Activated naive CD4-positive, alpha-beta T cell treated with anti-CD3 and anti-CD28 coated beads, Interleukin-2, amount 10 ng/mL, durations not matched to agents 7 days and 5 days (primary cell): ENCODE results near the gene COA1.
"Not testable (repeated sequence)": the region's sequence is repeated elsewhere in the genome, so short reads cannot be mapped to it uniquely, and the experiment has no call there.

ENCODE experiments used
- CTCF ChIA-PET: fragments of 350-600 bp; sonication (Branson Sonifier 250); formaldehyde crosslinking; loops from one replicate; lab custom pipeline; 2021; ENCODE audit warnings: antibody characterized with exemption; lab: Charles Lee
- DNase-seq: peaks from one replicate; pipeline ENCODE4 v3.0.0-alpha.2; 2020
- H3K27ac Mint-ChIP-seq: one replicate; pipeline ENCODE4 v1.8.0; 2021; ENCODE audit warnings: mild to moderate bottlenecking, moderate library complexity, mixed read lengths
- H3K27me3 Mint-ChIP-seq: one replicate; pipeline ENCODE4 v1.8.0; 2021; ENCODE audit warnings: mild to moderate bottlenecking, mixed read lengths
- H3K36me3 Mint-ChIP-seq: one replicate; pipeline ENCODE4 v1.8.0; 2021; ENCODE audit warnings: mixed read lengths
- H3K4me1 Mint-ChIP-seq: one replicate; pipeline ENCODE4 v1.8.0; 2021; ENCODE audit warnings: mixed read lengths
- H3K4me3 Mint-ChIP-seq: one replicate; pipeline ENCODE4 v1.8.0; 2021; ENCODE audit warnings: mild to moderate bottlenecking, moderate library complexity, mixed read lengths
- H3K9me3 Mint-ChIP-seq: one replicate; pipeline ENCODE4 v1.8.0; 2021; ENCODE audit warnings: mixed read lengths

Gene COA1

DNA sequence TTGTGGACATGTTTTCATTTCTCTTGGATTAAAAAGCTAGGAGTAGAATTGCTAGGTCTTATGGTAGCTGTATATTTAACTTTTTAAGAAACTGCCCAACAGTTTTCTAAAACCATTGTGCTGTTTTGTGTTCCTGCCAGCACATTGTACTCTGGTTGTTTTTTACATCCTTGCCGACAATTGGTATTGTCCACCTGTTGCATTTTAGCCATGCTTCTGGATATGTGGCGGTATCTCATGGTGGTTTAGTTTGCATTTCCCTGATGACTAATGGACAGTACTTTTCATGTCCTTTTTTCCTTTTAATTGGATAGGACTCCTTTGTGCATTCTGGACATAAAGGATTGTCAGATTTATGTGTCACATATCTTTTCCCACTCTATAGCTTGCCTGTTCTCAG lies 100.9 kb downstream of the COA1 start:
- Mint-ChIP-seq H3K27me3 (no peaks in the 10 kb centered on the region), H3K27ac (no peak overlapping the region), H3K4me3 (no peak overlapping the region), H3K9me3 (no peaks in the 10 kb centered on the region), H3K4me1 (peaks cover 95% of the 10 kb centered on the region), H3K36me3 (peaks cover 91% of the 10 kb centered on the region)
- DNase-seq, result no peak
- CTCF ChIA-PET, result interaction anchor here (1.2 to 6.0 kb wide), 4 partner anchors 45 to 211 kb away, joined by 3 to 39 read pairs (median 6); partner anchors contain the start of gene STK17A

DNA sequence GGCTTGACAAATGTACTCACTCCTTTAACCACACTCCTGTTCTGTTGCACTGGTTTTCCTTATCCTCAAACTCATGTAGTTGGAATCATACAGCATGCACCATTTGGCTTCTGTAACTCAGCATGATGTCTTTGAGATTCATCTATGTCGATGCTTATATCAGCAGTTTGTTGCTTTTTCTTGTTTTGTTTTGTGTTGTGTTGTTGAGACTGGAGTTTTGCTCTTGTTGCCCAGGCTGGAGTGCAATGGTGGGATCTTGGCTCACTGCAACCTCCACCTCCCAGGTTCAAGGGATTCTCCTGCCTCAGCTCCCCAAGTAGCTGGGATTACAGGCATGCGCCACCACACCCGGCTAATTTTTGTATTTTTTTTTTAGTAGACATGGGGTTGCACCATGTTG lies 101.5 kb downstream of the COA1 start:
- H3K36me3 Mint-ChIP-seq, result peaks cover 89% of the 10 kb centered on the region
- not testable (repeated sequence) for H3K4me3 Mint-ChIP-seq, H3K9me3 Mint-ChIP-seq, DNase-seq, H3K27me3 Mint-ChIP-seq
- peak overlapping the region; percentile 64 for H3K27ac Mint-ChIP-seq
- peaks cover 93% of the 10 kb centered on the region for H3K4me1 Mint-ChIP-seq
- CTCF ChIA-PET, result interaction anchor here (1.2 to 6.0 kb wide), 4 partner anchors 45 to 211 kb away, joined by 3 to 39 read pairs (median 6); partner anchors contain the start of gene STK17A

DNA sequence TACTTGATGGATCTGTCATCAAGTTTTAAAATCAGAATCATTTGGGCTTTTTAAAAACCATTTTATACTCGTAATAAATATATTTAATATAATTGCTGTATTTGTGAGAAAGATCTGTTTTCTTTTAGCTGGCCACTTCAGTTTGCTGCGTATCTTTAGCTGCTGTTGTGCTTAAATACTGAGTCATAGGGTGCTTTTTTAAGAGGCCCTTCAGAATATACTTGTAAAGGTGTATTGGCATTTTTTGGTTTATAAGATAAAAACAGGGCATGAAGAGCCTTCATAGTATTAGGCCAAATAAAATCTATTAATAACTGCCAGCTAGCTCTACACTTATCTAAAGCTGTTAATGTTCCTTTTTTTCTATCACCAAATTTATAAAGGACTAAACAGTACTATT lies 102.6 kb downstream of the COA1 start:
- DNase-seq, result no peak
- Mint-ChIP-seq H3K27me3 (no peaks in the 10 kb centered on the region), H3K4me3 (no peak overlapping the region), H3K4me1 (peaks cover 93% of the 10 kb centered on the region), H3K36me3 (peaks cover 88% of the 10 kb centered on the region), H3K9me3 (no peaks in the 10 kb centered on the region), H3K27ac (no peak overlapping the region)
- CTCF ChIA-PET, result interaction anchor here (1.1 to 6.0 kb wide), 4 partner anchors 9 to 73 kb away, joined by 3 to 39 read pairs (median 4); partner anchors contain the start of gene STK17A

DNA sequence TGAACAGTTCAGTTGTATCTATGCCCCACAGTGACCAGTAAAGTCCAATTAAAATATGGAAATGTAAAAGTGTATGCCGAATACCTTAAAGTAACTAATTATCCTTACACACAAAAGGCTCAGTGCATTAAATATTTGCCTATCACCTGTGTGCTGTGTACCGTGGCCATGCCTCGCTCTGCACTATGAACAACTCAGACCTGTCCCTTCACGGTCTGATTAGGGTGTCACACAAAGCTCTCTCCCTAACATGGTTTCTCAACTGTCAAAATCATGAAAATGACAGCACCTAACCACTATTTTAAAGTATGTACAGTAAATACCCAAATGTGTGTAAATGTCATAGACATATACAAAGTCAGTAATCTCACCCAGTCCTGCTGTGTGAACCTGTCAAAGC lies 103.3 kb downstream of the COA1 start:
- peak overlapping the region; percentile 26 for H3K27ac Mint-ChIP-seq
- H3K27me3 Mint-ChIP-seq, result no peaks in the 10 kb centered on the region
- no peak overlapping the region for H3K4me3 Mint-ChIP-seq
- peaks cover 92% of the 10 kb centered on the region for H3K4me1 Mint-ChIP-seq
- peaks cover 86% of the 10 kb centered on the region for H3K36me3 Mint-ChIP-seq
- no peak for DNase-seq
- CTCF ChIA-PET, result interaction anchor here (1.1 to 6.0 kb wide), 5 partner anchors 10 to 74 kb away, joined by 3 to 39 read pairs (median 4); partner anchors contain the start of gene STK17A
- H3K9me3 Mint-ChIP-seq, result no peaks in the 10 kb centered on the region

DNA sequence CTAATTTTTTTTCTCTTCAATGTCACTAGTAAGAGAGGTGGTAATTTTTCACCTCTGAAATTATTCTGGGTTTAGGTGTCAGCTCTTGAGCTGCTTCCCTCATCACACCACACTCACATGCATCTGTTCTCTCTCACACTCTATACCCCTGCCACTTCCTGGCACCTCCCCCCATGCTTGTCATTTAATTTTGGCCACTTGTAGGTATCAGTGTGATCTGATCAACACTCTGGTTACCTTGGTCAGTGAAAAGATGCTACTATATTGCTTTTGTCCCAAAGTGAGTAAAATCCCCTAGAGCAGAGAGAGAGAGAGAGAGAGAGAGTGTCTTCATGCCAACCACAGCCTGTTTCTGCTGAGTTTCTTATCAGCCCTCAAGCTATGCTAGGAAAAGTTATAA lies 103.9 kb downstream of the COA1 start:
- peaks cover 91% of the 10 kb centered on the region for H3K4me1 Mint-ChIP-seq
- H3K27me3 Mint-ChIP-seq, result no peaks in the 10 kb centered on the region
- peak; percentile 56 for DNase-seq
- H3K9me3 Mint-ChIP-seq, result no peaks in the 10 kb centered on the region
- no peak overlapping the region for H3K4me3 Mint-ChIP-seq
- peak overlapping the region; percentile 80 for H3K27ac Mint-ChIP-seq
- CTCF ChIA-PET, result interaction anchor here (1.5 to 6.0 kb wide), 3 partner anchors 34 to 72 kb away, joined by 4 to 39 read pairs (median 4); partner anchors contain the start of gene STK17A
- peaks cover 84% of the 10 kb centered on the region for H3K36me3 Mint-ChIP-seq

DNA sequence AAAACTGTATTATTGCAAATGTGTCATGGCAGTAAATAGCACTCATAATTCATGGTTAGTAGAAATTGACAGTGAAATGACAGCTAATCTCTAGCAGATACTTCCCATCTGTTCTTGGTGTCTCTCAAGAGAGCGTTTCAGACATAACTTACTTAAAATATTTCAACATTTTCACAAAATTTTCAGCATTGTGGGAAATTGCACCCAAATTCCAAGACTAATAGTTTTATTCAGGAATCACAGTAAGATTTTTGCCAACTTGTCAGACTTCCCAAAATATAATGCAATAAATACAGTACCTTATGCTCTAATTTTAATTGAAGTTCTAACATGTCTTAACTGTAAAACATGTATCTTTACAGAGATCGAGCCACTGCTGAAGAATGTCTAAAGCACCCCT lies 105.2 kb downstream of the COA1 start:
- DNase-seq, result no peak
- peaks cover 76% of the 10 kb centered on the region for H3K36me3 Mint-ChIP-seq
- H3K4me1 Mint-ChIP-seq, result peaks cover 80% of the 10 kb centered on the region
- no peak overlapping the region for H3K27ac Mint-ChIP-seq
- CTCF ChIA-PET, result no interaction called here
- no peaks in the 10 kb centered on the region for H3K27me3 Mint-ChIP-seq
- H3K9me3 Mint-ChIP-seq, result no peaks in the 10 kb centered on the region
- H3K4me3 Mint-ChIP-seq, result no peak overlapping the region

DNA sequence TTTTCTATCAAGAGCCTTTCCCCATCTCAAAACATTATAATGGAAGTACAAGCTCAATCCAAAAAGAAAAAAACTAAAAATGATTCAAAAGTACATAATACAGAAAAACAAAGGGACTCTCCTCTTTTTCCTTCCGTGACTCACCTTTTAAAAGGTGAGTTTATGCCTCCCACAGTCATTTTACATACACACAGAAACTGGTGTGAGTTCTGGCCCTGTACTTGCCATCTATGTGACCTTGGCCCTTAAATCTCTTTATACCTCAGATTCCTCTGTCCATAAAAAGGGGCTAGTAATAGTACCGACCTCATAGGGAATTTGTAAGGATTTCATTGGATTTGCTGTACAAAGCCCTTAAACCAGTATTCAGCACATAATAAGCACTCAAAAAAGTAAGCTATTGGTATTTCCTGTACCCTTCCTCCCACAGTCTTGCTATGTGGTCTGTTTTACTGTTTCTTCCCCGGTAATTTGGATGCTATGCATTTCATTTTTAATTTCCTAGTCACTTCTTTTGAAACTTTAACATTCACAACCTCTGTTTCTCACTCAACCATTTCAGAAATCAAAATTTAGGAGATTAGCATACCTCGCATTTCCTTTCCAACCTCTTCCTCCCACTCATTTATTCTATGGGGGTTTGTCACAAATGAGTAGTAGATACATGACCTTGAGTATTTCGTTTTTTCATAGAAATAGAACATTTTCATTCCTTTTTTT lies 107.4 kb downstream of the COA1 start:
- H3K4me1 Mint-ChIP-seq, result peaks cover 58% of the 10 kb centered on the region
- H3K9me3 Mint-ChIP-seq, result no peaks in the 10 kb centered on the region
- no peaks in the 10 kb centered on the region for H3K27me3 Mint-ChIP-seq
- DNase-seq, result no peak
- CTCF ChIA-PET, result interaction anchor here (1.2 to 6.0 kb wide), 3 partner anchors 40 to 216 kb away, joined by 3 to 32 read pairs (median 19); partner anchors contain the start of gene STK17A
- H3K36me3 Mint-ChIP-seq, result peaks cover 54% of the 10 kb centered on the region
- H3K27ac Mint-ChIP-seq, result peak overlapping the region; percentile 68
- no peak overlapping the region for H3K4me3 Mint-ChIP-seq

DNA sequence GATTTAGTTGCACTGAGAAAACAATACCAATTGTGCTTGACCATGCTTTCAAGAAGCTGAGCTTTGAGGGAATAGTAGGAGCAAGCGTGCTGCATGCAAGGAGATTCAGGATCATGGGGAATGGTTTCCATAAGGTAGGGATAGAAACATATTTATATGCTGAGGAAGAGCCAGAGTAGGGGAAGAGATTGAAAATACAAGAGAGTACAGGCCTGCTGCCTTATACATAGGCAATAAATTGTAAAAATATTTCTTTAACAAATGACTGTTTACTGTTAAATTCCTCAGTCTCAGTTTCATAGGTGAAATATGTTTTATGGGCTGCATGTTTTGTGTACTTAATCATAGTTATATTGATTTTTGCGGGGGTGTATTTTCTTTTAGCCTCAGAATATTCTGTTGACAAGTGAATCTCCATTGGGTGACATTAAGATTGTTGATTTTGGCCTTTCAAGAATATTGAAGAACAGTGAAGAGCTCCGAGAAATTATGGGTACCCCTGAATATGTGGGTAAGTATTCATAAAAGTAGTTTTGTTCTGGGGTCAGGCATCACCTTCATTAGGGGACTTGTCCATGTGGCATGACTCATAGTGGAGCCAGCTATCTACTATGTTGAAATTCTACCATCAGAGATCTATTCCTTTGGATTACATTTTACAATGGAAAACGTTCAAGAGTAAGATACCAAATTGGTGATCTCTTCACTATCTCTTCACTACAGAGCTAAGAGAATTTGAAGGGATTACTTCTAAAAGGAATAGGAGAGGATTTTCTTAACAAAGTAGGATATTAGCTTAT lies 109.9 kb downstream of the COA1 start:
- peaks cover 46% of the 10 kb centered on the region for H3K4me1 Mint-ChIP-seq
- no peaks in the 10 kb centered on the region for H3K27me3 Mint-ChIP-seq
- no peak overlapping the region for H3K4me3 Mint-ChIP-seq
- CTCF ChIA-PET, result interaction anchor here (3.9 to 6.0 kb wide), 2 partner anchors 37 to 80 kb away, joined by 19 to 32 read pairs; partner anchors contain the start of gene STK17A
- no peak for DNase-seq
- H3K9me3 Mint-ChIP-seq, result no peaks in the 10 kb centered on the region
- no peak overlapping the region for H3K27ac Mint-ChIP-seq
- peaks cover 46% of the 10 kb centered on the region for H3K36me3 Mint-ChIP-seq

DNA sequence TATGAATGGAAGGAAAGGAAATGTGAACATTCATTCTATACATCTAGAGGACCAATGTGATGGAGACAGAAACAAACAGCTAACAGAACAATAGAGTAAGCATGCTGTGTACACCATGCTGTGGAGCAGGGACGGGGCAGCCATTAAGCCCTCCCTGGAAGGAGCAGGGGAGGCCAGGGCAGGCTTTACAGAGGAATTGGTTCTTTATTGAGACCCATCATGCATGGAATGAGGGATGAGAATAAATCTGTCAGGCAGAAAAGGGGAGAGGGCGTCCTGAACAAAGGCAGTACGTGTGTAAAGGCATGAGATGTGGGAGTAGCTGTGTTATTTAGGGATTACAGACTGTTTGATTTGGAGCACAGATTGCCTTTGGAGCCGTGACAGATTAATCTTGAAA lies 111.2 kb downstream of the COA1 start:
- Mint-ChIP-seq H3K4me1 (peaks cover 44% of the 10 kb centered on the region), H3K36me3 (peaks cover 43% of the 10 kb centered on the region), H3K4me3 (no peak overlapping the region), H3K27ac (no peak overlapping the region), H3K9me3 (no peaks in the 10 kb centered on the region), H3K27me3 (no peaks in the 10 kb centered on the region)
- CTCF ChIA-PET, result interaction anchor here (1.3 to 6.0 kb wide), 2 partner anchors 12 to 36 kb away, joined by 3 to 32 read pairs; partner anchors contain the start of gene STK17A
- no peak for DNase-seq

DNA sequence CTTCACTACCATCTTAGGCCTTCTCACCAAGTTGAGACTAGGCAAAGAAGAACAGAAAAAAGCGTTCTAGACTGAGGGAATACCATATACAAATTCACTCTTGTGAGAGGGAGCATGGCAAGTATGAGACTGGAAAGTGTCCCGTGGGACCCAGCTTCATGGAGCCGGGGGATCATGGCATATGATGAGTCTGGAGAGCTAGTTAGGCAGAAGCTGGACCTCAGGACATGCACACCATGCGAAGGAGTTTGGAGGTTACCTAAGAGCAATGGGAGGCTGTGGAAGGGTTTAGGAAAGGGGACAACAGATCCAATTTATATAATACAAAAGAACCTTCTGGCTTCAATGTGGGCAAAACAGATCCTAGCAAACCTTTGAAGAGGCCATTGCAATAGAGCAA lies 112.3 kb downstream of the COA1 start:
- Mint-ChIP-seq H3K36me3 (peaks cover 44% of the 10 kb centered on the region), H3K4me1 (peaks cover 44% of the 10 kb centered on the region)

DNA sequence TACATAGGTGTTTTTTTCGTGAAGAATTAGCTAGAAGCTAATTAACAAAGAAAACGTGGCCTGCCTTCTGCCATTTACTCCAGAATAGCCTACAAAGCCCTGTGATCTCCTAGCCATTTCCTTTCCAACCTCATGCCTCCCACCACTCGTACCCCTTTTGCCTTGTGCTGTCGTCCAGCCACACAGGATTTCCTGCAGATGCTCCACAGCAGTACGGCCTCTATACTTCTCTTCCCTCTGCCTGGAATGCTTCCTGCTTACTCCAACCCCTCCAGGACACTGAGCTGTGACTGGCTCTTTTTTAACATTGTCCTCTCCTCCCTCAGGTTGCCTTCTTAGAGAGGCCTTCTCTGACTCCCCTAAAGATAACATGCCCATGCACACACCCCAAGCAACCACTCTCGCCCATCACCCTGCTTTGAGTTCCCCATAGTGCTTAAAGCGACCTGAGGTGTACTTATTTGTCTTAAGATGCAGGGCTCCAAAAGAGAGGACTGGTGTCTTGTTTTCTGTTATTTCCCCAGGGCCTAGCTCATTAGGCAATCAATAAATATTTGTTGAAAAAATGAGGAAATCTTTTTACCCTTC lies 113.7 kb downstream of the COA1 start:
- peak overlapping the region; percentile 68 for H3K27ac Mint-ChIP-seq
- H3K9me3 Mint-ChIP-seq, result no peaks in the 10 kb centered on the region
- H3K4me1 Mint-ChIP-seq, result peaks cover 39% of the 10 kb centered on the region
- peaks cover 39% of the 10 kb centered on the region for H3K36me3 Mint-ChIP-seq
- no peak overlapping the region for H3K4me3 Mint-ChIP-seq
- no peaks in the 10 kb centered on the region for H3K27me3 Mint-ChIP-seq
- CTCF ChIA-PET, result interaction anchor here (0.5 kb wide), 1 partner anchor 61 kb away, joined by 3 read pairs; no protein-coding TSS in a partner anchor
- DNase-seq, result no peak

More for the DNA sequence above, 112.3 kb downstream of the COA1 start:
- CTCF ChIA-PET, result interaction anchor here (0.9 to 1.3 kb wide), 2 partner anchors 34 to 83 kb away, joined by 3 to 5 read pairs; partner anchors contain the start of gene STK17A
- DNase-seq, result no peak
- H3K27ac Mint-ChIP-seq, result no peak overlapping the region
- no peak overlapping the region for H3K4me3 Mint-ChIP-seq
- no peaks in the 10 kb centered on the region for H3K27me3 Mint-ChIP-seq
- no peaks in the 10 kb centered on the region for H3K9me3 Mint-ChIP-seq

DNA sequence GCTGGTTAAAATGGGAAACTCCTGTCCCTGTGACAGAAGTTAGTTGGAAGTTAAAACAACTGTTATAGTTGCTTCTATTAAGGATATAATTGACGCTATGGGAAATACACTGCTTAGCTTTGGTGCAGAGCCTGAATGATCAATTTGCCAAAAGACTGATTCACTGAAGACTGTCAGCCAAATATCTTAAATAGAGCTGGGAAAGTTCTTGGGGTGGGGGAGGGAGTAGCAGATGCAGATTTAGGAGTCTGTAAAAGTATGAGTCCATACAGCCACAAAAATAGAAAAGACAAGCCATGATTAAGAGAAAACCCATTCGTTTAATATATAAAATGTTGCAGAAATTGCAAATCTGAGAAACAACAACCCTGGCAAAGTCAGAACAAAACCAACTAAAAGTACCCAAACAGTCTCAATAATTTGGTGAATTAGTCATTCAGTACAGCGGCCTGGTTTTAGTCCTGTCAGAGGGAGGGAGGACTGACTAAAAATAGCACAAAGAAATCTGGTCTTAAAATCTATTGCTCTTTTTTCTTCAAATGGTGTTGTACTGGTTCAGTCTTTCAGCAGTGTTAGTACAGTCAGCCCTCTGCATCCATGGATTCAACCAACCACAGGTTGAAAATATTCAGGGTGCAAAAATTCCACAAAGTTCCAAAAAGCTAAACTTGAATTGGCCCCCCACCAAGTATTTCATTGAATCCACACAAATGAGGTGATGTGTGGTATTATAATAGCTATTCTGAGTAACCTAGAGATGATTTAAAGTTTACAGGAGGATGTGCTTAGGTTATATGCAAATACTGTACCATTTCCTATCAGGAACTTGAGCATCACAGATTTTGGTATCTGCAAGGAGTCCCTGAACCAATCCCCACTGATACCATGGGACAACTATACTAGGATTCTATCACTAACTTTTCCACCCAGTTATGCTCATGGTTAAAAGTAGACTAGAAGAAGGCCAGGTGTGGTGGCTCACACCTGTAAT lies 116.4 kb downstream of the COA1 start:
- Mint-ChIP-seq H3K27me3 (no peaks in the 10 kb centered on the region), H3K4me1 (peaks cover 52% of the 10 kb centered on the region), H3K27ac (peak overlapping the region; percentile 35), H3K9me3 (no peaks in the 10 kb centered on the region), H3K36me3 (peaks cover 56% of the 10 kb centered on the region), H3K4me3 (no peak overlapping the region)
- no peak for DNase-seq
- CTCF ChIA-PET, result interaction anchor here (0.7 to 2.2 kb wide), 3 partner anchors 22 to 30 kb away, joined by 3 to 5 read pairs (median 4); partner anchors contain the start of gene STK17A

DNA sequence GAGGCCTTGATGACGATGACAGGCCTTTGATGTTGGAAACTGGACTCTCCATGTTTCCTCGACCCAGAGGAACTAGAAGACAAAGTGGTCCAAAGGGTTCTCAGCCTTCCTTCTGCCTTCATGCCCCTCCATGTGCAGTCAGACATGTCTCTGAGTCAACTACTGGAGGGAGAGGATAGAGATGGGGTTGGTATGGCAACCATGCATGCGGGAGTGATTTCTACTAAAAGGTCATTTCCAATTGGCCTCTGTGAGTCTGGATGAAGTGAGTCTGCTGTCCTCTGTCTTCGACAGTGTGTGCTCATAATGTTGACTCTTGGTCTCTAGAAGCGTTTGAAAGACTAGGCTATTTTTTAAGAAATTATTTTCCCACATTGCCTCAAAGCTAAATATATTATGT lies 117.2 kb downstream of the COA1 start:
- Mint-ChIP-seq H3K4me1 (peaks cover 52% of the 10 kb centered on the region), H3K9me3 (no peaks in the 10 kb centered on the region), H3K27ac (no peak overlapping the region), H3K36me3 (peaks cover 56% of the 10 kb centered on the region), H3K27me3 (no peaks in the 10 kb centered on the region), H3K4me3 (no peak overlapping the region)
- DNase-seq, result no peak
- CTCF ChIA-PET, result interaction anchor here (1.7 to 2.2 kb wide), 2 partner anchors 25 to 29 kb away, joined by 4 to 5 read pairs; partner anchors contain the start of gene STK17A
